Neural cell (in vitro differentiated cells): Measurements from ENCODE around the gene POU2F2. TPM values are rescaled to one million over a fixed set of nuclear protein-coding genes. Genes with fewer than 3 reads are reported as not detected.
A peak's percentile ranks its signal among the peaks of the same experiment; 100 is the strongest.

ENCODE experiments used
- H2AFZ ChIP-seq: fragments of 200-600, 300-800 bp; sonication (generic), shearing (Covaris generic); 2 replicates; pipeline ENCODE4 v1.6.0; 2014; ENCODE audit warnings: low read depth, mild to moderate bottlenecking, antibody characterized with exemption, low read length, moderate library complexity
- H3F3A ChIP-seq: fragments of 200-600 bp; shearing (Covaris generic); 2 replicates; pipeline ENCODE4 v1.6.1; 2016; ENCODE audit warnings: mild to moderate bottlenecking, moderate library complexity, mixed read lengths, antibody characterized with exemption, low read length; ENCODE audit not compliant: insufficient read depth, poor library complexity, severe bottlenecking
- H3K27ac ChIP-seq: fragments of 200-600, 300-800 bp; sonication (generic), shearing (Covaris generic); 2 replicates; pipeline ENCODE4 v1.5.1; 2014; ENCODE audit warnings: mild to moderate bottlenecking, low read length, moderate library complexity
- H3K27me3 ChIP-seq: fragments of 300-800, 200-600 bp; sonication (generic), shearing (Covaris generic); 2 replicates; pipeline ENCODE4 v1.6.0; 2014; ENCODE audit warnings: mild to moderate bottlenecking, low read depth, low read length, moderate library complexity; ENCODE audit not compliant: insufficient read depth
- H3K36me3 ChIP-seq: fragments of 300-800, 200-600 bp; sonication (generic), shearing (Covaris generic); 2 replicates; pipeline ENCODE4 v1.5.1; 2014; ENCODE audit warnings: mild to moderate bottlenecking, antibody characterized with exemption, low read length, moderate library complexity; ENCODE audit not compliant: insufficient read depth
- H3K4me2 ChIP-seq: fragments of 300-800, 200-600 bp; sonication (generic), shearing (Covaris generic); 2 replicates; pipeline ENCODE4 v1.6.0; 2014; ENCODE audit warnings: mild to moderate bottlenecking, low read length
- H3K4me3 ChIP-seq: fragments of 300-800, 200-600 bp; sonication (generic), shearing (Covaris generic); 2 replicates; pipeline ENCODE4 v1.5.1; 2014; ENCODE audit warnings: mild to moderate bottlenecking, low read length, moderate library complexity
- H3K79me2 ChIP-seq: fragments of 200-600 bp; shearing (Covaris generic); replicated peaks from 2 replicates; pipeline ENCODE4 v1.6.0; 2014; ENCODE audit warnings: mild to moderate bottlenecking, low read length, moderate library complexity; ENCODE audit not compliant: insufficient read depth
- H3K9ac ChIP-seq: fragments of 300-800, 200-600 bp; sonication (generic), shearing (Covaris generic); 2 replicates; pipeline ENCODE4 v1.6.1; 2016; ENCODE audit warnings: mild to moderate bottlenecking, low read length, mixed read lengths
- H3K9me2 ChIP-seq: fragments of 200-600 bp; shearing (Covaris generic); 2 replicates; pipeline ENCODE4 v1.6.1; 2016; ENCODE audit warnings: mild to moderate bottlenecking, low read length, mixed read lengths; ENCODE audit not compliant: insufficient read depth
- H3K9me3 ChIP-seq: fragments of 200-600, 300-800 bp; sonication (generic), shearing (Covaris generic); 2 replicates; pipeline ENCODE4 v1.6.1; 2016; ENCODE audit warnings: mild to moderate bottlenecking, mixed run types, low read length, moderate library complexity, mixed read lengths
- H4K20me1 ChIP-seq: fragments of 200-600 bp; shearing (Covaris generic); 2 replicates; pipeline ENCODE4 v1.6.1; 2016; ENCODE audit warnings: mild to moderate bottlenecking, mixed run types; ENCODE audit not compliant: insufficient read depth
- CTCF ChIP-seq: fragments of 450-650 bp; IDR thresholded peaks from 2 replicates; pipeline ENCODE4 v1.5.1; 2014; ENCODE audit warnings: antibody characterized with exemption, mild to moderate bottlenecking, moderate library complexity; ENCODE audit not compliant: poor library complexity, severe bottlenecking
- EP300 ChIP-seq: fragments of 450-650 bp; conservative IDR thresholded peaks from 2 replicates; pipeline ENCODE4 v1.6.1; 2014; ENCODE audit warnings: antibody characterized with exemption, mild to moderate bottlenecking, moderate library complexity; ENCODE audit not compliant: poor library complexity, severe bottlenecking
- EZH2 ChIP-seq: fragments of 200-600, 300-800 bp; shearing (Covaris generic), sonication (generic); IDR thresholded peaks from 2 replicates; pipeline ENCODE4 v1.6.1; 2014; ENCODE audit warnings: antibody characterized with exemption, low read length, borderline replicate concordance, mild to moderate bottlenecking; ENCODE audit not compliant: insufficient read depth, poor library complexity, severe bottlenecking
- MXI1 ChIP-seq: fragments of 450-650 bp; conservative IDR thresholded peaks from 2 replicates; pipeline ENCODE4 v1.6.1; 2014; ENCODE audit warnings: antibody characterized with exemption, mild to moderate bottlenecking; ENCODE audit not compliant: poor library complexity, severe bottlenecking
- POLR2AphosphoS5 ChIP-seq: IDR thresholded peaks from 2 replicates; pipeline ENCODE4 v1.6.1; 2012
- RAD21 ChIP-seq: fragments of 450-650 bp; conservative IDR thresholded peaks from 2 replicates; pipeline ENCODE4 v1.6.1; 2014; ENCODE audit warnings: antibody characterized with exemption, mild to moderate bottlenecking, moderate library complexity
- SMC3 ChIP-seq: fragments of 450-650 bp; conservative IDR thresholded peaks from 2 replicates; pipeline ENCODE4 v1.6.1; 2014; ENCODE audit warnings: antibody characterized with exemption, mild to moderate bottlenecking, moderate library complexity; ENCODE audit not compliant: poor library complexity
- TAF1 ChIP-seq: IDR thresholded peaks from 2 replicates; pipeline ENCODE4 v1.6.1; 2012; ENCODE audit warnings: low read depth
- polyA plus RNA-seq: library from polyadenylated mRNA; depleted of rRNA; stranded (reverse); fragments of >200 nt; gene quantifications from 2 replicates; pipeline ENCODE4 v1.2.3, GENCODE V29; 2014
- TF ChIP-seq, protein P1 (sequence below): IDR thresholded peaks from 2 replicates; pipeline ENCODE4 v1.6.1; 2012; ENCODE audit warnings: borderline replicate concordance

Gene POU2F2
- polyA plus RNA-seq, 1 donor from 2014 or later = 7.7 TPM

- Histone ChIP-seq H3K9me3 (no peaks in the 10 kb centered on the region), H3K27me3 (no peaks in the 10 kb centered on the region), H3K9ac (no peak overlapping the region), H3K9me2 (no peaks in the 10 kb centered on the region), H2AFZ (no peak overlapping the region), H3K4me2 (peak overlapping the region; percentile 100), H3K4me3 (peak overlapping the region; percentile 87), H3K79me2 (peaks cover 66% of the 10 kb centered on the region), H3F3A (peaks cover 6% of the 10 kb centered on the region), H3K36me3 (no peaks in the 10 kb centered on the region), H4K20me1 (no peaks in the 10 kb centered on the region), H3K27ac (no peak overlapping the region)
- TF ChIP-seq SMC3 = no peak
- no peak for TF ChIP-seq TAF1
- TF ChIP-seq, protein P1, sequence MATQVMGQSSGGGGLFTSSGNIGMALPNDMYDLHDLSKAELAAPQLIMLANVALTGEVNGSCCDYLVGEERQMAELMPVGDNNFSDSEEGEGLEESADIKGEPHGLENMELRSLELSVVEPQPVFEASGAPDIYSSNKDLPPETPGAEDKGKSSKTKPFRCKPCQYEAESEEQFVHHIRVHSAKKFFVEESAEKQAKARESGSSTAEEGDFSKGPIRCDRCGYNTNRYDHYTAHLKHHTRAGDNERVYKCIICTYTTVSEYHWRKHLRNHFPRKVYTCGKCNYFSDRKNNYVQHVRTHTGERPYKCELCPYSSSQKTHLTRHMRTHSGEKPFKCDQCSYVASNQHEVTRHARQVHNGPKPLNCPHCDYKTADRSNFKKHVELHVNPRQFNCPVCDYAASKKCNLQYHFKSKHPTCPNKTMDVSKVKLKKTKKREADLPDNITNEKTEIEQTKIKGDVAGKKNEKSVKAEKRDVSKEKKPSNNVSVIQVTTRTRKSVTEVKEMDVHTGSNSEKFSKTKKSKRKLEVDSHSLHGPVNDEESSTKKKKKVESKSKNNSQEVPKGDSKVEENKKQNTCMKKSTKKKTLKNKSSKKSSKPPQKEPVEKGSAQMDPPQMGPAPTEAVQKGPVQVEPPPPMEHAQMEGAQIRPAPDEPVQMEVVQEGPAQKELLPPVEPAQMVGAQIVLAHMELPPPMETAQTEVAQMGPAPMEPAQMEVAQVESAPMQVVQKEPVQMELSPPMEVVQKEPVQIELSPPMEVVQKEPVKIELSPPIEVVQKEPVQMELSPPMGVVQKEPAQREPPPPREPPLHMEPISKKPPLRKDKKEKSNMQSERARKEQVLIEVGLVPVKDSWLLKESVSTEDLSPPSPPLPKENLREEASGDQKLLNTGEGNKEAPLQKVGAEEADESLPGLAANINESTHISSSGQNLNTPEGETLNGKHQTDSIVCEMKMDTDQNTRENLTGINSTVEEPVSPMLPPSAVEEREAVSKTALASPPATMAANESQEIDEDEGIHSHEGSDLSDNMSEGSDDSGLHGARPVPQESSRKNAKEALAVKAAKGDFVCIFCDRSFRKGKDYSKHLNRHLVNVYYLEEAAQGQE = no peak
- no peak for TF ChIP-seq EP300
- no peak for TF ChIP-seq MXI1
- no peak for TF ChIP-seq EZH2
- TF ChIP-seq CTCF = no peak
- no peak for TF ChIP-seq POLR2AphosphoS5
- no peak for TF ChIP-seq RAD21
Measured at GRCh38 chr19:42173695-42174094, 41.4 kb upstream of the POU2F2 start.

- Histone ChIP-seq H3K79me2 (peaks cover 75% of the 10 kb centered on the region), H3K9me3 (no peaks in the 10 kb centered on the region), H3K4me3 (peak overlapping the region; percentile 10), H3K9ac (peak overlapping the region; percentile 1), H3K9me2 (no peaks in the 10 kb centered on the region), H3K27ac (peak overlapping the region; percentile 9), H3K27me3 (no peaks in the 10 kb centered on the region), H4K20me1 (no peaks in the 10 kb centered on the region), H2AFZ (no peak overlapping the region), H3K36me3 (no peaks in the 10 kb centered on the region), H3F3A (no peaks in the 10 kb centered on the region), H3K4me2 (no peak overlapping the region)
- TF ChIP-seq, protein P1 = no peak
- no peak for TF ChIP-seq EP300
- no peak for TF ChIP-seq EZH2
- TF ChIP-seq CTCF = no peak
- TF ChIP-seq MXI1 = no peak
- TF ChIP-seq TAF1 = no peak
- no peak for TF ChIP-seq RAD21
- no peak for TF ChIP-seq POLR2AphosphoS5
- no peak for TF ChIP-seq SMC3
Measured at GRCh38 chr19:42172261-42172660, 40.0 kb upstream of the POU2F2 start.
